ENCODE data around the gene GALE.
"Not testable (repeated sequence)": the region's sequence is repeated elsewhere in the genome, so short reads cannot be mapped to it uniquely, and the experiment has no call there.

GALE gene

GRCh38 chr1:23800400-23801337, at the start of gene GALE:
Gene GALE, minus strand, starts transcription at chr1:23800754. Its CDS starts 1,747 bp downstream, at chr1:23799007.
- DNase-seq, result peak; percentile 97

- DNase-seq, result no peak
Observed at GRCh38 chr1:23848673-23849616, 48.4 kb upstream of the GALE start.

- not testable (repeated sequence) for DNase-seq
Observed at GRCh38 chr1:23847482-23848095, 47.0 kb upstream of the GALE start.

DNA sequence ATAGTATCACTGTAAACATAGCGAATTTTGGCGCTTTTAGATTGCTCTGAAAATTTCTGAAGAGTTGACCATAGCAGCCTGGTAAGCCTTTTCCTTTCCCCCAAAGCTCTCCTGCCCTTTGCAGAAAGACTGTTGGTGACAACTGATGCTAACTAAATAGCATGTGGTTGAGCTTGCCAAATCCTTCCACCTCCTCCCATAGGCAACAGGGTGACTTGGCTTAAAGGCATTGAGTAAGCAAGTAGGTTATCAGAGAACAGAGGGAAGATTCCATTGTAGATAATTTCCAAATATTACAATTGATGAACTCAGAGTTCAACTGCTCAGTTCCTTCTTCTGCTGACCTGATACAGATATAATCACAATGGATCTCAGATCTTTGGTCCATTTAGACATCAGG, 44.6 kb upstream of the GALE start:
- DNase-seq, result no peak

- no peak for DNase-seq
Observed at GRCh38 chr1:23843644-23844043, 43.1 kb upstream of the GALE start.

DNA sequence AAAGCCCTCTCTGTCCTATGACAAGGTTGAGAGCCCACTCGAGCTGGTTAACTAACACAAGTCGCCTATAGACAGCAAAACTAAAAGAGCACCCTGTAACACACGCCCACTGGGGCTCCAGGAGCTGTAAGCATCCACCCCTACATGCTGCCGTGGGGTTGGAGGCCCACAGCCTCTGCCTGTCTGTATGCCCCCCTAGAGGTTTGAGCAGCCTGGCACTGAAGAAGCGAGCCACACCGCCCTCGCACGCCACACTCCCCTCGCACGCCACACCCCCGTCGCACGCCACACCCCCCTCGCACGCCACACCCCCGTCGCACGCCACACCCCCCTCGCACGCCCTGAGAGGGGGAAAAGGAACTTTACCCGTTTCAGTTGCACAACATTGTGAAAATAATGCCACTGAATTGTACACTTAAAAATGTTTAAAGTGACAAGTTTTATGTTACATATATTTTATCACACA, 37.9 kb upstream of the GALE start:
- peak; percentile 85 for DNase-seq

DNA sequence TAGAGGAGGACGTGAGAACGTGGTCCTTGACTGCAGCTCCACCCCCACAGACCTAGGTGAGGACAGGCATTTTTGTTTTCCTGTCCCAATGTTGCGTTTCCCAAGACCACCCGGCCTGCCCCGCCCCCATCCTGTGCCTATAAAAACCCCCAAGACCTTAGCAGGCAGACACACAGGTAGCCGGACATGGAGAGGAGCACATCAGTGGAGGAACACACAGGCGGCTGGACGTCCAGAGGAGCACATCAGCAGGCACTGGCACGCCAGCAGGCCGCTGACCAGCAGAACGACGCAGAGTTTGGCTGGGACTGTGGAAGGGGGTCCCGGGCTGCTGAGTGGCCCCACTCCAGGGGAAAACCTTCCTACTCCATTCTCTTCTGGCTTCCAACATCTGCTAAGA, 37.4 kb upstream of the GALE start:
- no peak for DNase-seq

DNA sequence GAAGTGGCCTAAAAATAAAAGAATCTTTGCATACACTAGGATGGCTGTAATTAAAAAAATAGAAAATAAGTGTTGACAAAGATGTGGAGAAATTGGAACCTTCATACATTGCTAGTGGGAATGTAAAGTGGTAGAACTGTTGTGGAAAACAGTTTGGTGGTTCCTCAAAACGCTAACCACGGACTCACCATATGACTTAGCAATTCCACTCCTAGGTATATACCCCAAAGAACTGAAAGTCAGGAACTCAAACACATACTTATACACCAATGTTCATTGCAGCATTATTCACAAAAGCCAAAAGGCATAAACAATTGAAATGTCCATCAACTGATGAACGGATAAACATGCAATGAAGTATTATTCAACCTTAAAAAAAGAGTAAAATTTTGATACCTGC, 35.5 kb upstream of the GALE start:
- DNase-seq, result no peak

GRCh38 chr1:23834156-23834555, 33.6 kb upstream of the GALE start:
- not testable (repeated sequence) for DNase-seq

DNA sequence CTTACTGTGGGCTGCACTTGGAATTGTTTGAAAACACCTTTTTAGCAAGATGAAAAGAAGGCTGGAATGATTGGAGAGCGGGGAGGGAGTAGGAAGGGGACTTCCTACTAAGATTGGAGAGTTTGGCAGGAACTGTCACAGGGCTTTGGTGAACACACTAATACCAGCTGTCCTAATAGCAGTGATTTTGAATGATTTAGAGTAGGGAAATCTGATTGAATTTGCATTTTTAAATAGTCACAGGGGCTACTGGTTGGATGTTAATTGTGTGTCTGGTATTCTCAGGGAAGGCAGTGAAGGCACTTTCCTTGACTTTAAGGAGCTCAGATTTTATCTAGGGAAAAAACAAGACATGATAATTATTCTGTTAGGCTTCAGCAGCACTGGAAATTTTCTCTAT, 27.2 kb upstream of the GALE start:
- DNase-seq, result no peak

- not testable (repeated sequence) for DNase-seq
Observed at GRCh38 chr1:23826590-23826989, 26.0 kb upstream of the GALE start.

DNA sequence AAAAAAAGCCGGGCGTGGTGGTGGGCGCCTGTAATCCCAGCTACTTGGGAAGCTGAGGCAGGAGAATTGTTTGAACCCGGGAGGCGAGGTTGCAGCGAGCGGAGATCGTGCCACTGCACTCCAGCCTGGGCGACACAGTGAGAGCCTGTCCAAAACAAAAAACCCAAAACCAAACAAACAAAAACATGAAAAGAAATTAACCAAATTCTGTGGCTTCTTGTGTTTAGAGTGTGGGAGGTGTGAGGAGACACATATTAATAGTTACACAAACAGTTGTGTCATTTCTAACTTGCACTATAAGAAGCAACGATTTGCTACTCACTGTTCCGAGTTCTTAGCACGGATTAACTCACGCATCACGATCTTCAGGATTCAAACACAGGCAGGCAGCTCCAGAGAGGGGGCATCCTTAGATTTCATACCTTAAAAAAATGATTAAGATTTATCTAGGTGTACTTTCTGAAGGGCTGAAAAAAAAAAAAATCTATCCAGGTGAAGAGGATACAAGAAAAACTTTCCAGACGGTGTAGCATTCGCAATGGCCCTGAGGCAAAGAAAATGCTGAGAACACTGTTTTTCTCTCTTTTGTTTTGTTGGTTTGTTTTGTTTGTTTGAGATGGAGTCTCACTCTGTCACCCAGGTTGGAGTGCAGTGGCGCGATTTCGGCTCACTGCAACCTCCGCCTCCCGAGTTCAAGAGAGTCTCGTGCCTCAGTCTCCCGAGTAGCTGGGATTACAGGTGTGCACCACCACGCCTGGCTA, 25.4 kb upstream of the GALE start:
- DNase-seq, result no peak

GRCh38 chr1:23825076-23825761, 24.7 kb upstream of the GALE start, which contains the start of gene HMGCL:
Gene HMGCL, minus strand, starts transcription at chr1:23825429. Its CDS starts 14 bp downstream, at chr1:23825415.
- DNase-seq, result peak; percentile 91

DNA sequence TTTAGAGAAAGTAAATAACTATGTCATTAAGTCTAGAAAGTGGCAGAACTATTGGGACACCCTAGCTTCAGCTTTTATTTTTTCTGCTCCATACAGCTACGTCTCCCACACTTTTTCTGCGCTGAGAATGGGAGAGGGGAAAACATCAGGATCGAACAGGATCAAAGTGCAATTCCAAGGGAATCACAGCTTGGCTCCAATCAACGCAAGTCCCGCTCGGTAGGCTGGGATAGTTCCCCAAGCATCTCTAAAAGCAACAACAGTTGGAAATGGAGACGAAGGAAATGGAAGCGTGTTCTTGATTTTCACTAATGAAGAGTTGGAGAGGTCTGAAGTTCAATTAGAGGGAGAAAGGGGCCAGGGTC, 24.1 kb upstream of the GALE start:
- no peak for DNase-seq

GRCh38 chr1:23823767-23824166, 23.2 kb upstream of the GALE start:
- DNase-seq, result no peak

GRCh38 chr1:23817633-23818032, 17.1 kb upstream of the GALE start:
- DNase-seq, result no peak

GRCh38 chr1:23816906-23817305, 16.4 kb upstream of the GALE start:
- no peak for DNase-seq

DNA sequence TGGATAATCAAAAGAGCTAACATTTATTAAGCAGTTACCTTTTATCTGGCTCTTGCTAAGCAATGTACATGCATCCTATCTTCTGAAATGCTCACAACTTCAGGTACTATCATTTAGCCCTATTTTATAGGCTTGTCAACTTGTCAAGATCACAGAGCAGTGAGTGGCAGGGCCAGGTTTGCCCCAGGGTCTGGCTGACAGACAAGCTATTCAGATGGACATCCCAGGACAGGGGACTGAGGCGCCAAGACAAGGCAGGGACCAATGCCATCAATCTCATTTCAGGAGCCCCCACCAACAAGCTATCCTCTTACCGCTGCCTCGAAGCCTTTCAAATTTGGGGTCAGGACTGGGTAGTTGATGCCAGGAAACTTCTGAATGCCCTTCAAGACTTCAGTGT, 15.8 kb upstream of the GALE start:
- DNase-seq, result no peak

- no peak for DNase-seq
Observed at GRCh38 chr1:23814016-23814415, 13.5 kb upstream of the GALE start.

GRCh38 chr1:23810818-23811540, 10.4 kb upstream of the GALE start:
- peak; percentile 73 for DNase-seq

DNA sequence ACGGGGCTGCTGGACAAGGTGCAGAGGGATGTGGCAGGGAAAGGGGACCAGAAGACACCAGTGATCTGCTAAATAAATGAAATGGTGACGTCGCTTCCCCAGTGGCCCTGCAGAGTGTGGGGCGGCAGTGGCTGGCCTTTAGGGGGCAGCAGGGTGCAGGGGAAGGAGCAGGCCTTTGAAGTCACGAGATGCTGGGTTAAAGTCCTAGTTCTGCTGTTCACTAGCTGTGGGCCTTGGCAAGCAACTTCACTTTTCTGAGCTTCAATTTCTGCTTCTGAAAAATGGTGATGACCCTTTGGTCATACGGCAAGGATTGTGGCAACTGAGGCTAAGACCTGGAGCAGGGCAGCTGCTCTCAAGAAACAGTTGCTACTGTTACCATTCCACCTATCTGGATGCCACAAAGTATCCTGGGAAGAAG, 9.2 kb upstream of the GALE start:
- DNase-seq, result peak; percentile 88

Measured in stimulated activated CD8-positive, alpha-beta memory T cell treated with anti-CD3 and anti-CD28 coated beads, Interleukin-4, amount 100 ng/mL, for 48 hours (primary cell).